Measurements from ENCODE around the gene PDLIM4.

The PDLIM4 gene, protein sequence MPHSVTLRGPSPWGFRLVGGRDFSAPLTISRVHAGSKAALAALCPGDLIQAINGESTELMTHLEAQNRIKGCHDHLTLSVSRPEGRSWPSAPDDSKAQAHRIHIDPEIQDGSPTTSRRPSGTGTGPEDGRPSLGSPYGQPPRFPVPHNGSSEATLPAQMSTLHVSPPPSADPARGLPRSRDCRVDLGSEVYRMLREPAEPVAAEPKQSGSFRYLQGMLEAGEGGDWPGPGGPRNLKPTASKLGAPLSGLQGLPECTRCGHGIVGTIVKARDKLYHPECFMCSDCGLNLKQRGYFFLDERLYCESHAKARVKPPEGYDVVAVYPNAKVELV

DNA sequence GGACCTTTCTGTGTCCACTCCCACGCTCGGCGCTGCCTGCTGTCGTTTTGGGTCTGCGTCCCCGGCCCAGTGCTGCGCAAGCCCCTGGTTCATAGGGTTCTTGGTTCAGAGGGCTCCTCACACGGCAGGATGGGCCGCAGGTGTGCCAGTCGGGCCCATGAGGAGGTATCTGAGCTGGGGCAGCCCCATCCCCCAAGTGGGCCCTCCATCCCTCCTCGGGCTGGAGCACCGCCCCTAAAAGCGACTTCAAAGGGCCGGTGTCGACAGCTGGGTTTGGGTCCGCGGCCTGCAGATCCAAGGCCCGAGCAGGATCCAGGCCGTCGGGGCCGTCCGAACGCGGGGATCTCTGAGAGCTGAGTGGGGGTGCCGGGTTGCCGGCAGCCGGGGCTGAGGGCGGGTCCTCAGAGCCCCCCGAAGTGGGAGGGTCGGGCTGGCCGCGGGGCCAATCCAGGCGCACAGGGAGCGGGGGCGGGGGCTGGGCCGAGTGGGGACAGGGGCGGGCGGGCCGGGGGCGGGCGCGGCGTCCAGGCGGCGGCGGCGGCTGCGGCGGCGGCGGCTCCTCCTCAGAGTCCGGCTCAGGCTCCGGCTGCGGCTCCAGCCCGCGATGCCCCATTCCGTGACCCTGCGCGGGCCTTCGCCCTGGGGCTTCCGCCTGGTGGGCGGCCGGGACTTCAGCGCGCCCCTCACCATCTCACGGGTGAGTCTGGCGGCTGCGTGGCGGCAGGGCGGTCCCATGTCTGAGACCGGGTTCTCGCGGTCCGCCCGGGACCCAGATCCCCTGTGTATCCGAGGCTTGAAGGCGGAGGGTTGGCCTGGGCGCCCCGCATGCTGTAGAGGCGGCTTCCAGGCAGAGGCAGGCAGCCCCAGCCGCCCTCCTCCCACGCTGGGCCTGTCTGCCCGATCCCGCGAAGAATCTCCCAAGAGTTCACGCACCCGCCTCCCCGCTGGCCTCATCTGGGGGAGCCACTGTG, at the start of gene PDLIM4:
Gene PDLIM4, plus strand, starts transcription at position 566 of the 971 bp plus-strand sequence. Its CDS starts 39 bp downstream, at position 605.
- DNase-seq: no peak

DNA sequence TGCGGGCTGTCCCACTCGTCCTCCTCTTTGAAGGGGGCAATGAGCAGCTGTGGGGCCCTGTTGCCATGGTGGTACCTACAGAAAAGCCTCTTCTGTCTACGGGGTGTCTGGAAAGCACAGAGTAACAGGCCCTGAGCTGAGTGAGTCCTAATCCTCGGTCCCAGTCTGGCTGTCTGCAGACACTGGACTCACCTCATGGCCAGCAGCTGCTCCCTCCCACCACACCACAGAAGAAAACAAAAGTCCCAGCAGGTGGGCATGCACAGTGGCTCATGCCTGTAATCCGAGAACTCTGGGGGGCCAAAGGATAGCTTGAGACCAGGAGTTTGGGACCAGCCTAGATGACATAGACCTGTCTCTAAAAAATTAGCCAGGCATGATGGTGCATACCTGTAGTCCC, 49.7 kb upstream of the PDLIM4 start:
- no peak for DNase-seq

DNA sequence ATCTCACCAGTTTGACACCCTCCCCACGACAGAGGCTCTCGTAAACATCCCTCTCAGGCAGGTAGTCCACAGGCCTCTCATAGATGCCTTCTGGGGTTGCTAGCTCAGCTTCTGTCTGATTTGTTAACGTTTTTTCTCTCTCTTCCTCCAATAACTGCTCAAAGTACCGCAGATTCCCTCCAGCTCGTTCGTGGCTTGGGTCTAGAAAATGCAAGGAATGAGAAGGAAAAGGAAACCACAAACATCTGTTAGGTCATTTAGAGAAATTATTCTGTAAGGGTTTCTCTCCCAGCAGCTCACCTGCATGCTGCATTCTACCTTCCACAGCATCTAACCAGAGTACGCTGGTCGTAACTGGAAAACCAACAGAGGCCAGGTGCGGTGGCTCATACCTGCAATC, 48.4 kb upstream of the PDLIM4 start:
- DNase-seq: no peak

DNA sequence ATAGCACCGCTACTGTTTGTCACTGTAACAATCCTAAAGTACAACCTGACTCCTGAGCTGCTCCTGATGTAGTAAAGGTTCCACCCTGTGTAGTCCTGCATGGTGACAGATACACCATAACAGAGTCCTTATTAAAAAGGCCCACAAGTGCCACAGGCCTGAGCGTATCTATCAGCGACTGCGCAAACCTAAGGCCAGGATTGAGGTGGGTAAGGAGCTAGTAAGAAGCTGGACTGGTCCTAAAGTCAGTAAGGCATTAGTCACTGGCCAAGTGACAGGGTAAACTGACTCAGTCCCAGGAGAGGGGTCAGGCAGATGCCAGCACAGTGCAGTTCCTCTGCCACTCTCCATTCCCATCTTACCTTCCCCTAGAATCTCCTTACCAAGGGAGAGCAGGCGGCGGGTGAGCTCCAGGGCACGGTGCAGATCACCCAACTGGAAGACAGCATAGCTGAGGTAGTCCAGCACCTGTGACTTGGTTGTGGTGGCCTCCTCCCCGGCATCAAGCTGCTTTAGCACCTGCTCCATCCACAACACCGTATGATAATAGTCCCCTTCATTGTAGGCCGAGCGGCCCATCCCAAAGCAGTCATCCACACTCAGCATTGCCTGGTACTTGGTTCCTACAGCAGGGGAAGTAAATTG, 47.5 kb upstream of the PDLIM4 start:
- DNase-seq: no peak

DNA sequence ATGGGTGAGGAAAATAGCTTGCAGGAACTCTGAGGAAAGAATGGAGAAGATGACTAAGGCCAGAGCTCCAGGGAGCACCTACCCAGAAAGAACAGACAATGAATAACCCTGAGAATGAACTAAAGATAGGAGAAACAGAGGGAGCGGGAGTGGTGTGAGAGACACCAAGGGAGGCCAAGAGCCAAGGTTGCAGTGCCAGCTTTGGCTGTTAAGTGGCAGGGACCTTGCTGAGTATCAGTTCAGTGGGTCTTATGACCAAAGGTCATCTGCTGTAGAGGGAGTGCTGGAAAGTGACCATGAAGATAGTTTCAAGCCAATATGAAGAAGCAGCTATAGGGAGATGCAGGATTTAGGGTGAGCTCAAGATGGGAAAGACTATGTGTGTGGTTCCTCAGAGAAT, 46.6 kb upstream of the PDLIM4 start:
- no peak for DNase-seq

DNA sequence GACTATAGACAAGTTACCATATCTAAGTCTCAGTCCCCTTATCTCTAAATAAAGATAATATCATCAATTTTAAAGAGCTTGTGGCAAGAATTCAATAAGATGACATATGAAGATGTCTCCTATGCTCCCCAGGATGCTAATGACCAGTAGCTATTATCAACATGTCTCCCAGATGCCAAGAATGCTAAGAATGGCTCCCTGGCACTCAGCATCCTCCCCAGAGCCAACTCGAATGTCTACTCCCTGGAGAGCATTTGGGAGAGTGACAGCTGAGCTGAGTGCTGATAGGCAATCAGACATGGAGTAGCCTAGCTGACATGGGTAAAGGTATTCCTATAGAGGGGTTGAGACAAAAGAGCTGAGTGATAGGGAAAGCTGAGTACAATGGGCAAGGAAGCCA, 45.7 kb upstream of the PDLIM4 start:
- no peak for DNase-seq

DNA sequence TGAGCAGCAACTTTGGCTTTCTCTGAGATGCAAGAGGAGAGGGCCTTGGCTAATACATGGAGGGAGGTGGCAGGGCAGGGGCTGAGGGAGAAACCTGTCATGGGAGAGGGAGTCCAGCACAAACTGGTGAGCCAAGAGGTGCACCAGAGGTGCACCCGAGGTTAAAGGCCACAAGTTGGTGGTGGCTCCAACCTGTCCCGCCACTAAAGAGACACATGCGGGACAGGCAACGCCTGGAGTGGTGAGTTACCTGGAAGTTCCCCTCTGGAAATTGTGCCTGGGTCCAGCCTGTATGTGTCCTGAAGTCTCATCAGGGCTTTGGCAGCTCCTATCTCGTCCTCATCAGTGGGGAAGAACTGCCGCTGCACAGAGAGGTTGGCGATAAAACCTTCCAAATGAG, 43.8 kb upstream of the PDLIM4 start:
- no peak for DNase-seq

DNA sequence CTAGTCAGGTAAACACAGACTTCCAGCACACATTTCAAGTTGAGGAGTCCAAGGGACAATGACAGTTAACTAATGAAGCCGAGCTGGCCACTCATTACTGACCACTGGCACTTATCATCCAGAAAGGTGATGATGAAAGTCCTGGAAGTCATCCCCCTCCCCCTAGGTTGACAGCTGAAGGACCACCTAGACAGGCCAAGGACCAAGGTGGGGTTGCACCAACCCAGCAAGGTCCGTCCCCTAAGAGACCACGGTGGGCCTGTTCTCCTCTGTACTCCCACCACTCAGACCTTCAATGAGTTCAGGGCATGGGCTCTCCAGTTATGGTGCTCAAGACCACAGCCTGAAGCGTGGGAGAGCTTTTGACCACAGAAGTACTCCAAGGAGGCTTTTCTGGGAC, 43.0 kb upstream of the PDLIM4 start:
- no peak for DNase-seq

DNA sequence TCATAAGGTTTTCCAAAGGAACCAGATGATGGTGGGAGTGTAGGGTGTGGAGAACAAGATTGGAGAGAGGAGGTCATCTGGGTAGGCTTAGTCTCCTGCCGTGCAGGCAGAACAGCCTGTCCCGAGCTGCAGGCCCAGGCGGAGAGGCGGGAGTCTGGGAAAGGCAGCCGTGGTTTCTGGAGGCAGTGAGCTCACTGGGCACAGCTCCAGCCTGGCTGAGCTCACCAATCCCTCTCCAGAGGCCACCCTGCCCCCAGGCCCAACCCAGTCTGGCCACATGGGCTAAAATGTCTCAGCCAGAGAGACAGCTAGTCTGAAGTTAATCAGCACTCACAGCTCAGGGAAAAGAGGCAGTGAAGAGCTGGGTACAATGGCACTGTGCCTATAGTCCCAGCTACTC, 42.2 kb upstream of the PDLIM4 start:
- DNase-seq: peak; percentile 86

DNA sequence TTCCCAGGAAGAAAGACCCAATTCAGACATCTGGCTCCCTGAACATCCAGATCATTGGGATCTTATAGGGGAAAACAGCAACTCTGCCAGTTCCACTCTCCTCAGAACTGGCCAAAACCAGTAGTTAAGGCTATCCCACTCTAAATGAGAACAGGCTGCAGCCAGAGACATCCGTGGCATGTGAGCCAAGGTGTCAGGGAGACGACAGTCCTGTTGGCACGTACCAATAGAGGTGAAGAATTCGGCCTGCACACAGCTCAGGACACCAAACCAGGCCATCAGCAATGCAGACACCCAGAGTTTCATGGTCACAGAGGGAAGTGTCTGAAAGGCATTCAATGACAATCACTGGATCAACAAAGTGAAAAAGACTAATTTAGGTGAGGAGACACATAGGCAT, 39.2 kb upstream of the PDLIM4 start:
- no peak for DNase-seq

DNA sequence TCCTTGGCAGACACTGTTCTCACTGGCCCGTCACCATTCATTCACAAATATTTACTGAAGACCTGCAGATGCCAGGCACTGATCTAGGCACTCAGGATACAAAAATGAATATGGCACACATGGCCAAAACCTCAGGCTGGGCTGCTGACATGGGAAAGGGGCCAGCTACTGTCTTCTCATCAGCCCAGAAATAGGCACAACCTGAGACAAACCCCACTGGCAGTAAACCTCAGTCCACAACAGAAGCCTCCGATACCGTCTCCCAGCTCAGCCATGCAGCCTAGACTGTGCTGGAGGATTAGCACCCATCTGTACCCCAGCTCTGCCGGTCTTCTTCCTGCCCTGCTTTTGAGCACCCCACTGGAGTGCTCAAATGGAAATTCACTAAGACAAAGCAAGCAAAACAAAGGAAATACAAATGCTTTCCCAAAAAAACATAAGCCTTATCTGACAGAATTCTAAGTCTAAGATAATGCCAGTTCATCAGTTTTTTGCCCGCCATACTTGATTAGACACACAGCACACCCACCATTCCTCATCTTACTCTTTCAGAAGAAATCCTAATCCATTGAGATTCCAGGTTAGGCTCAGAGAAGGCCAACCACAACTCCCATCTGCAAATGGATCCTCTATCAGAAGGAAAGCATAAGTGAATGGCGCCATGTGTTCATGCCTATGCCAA, 38.1 kb upstream of the PDLIM4 start:
- no peak for DNase-seq

DNA sequence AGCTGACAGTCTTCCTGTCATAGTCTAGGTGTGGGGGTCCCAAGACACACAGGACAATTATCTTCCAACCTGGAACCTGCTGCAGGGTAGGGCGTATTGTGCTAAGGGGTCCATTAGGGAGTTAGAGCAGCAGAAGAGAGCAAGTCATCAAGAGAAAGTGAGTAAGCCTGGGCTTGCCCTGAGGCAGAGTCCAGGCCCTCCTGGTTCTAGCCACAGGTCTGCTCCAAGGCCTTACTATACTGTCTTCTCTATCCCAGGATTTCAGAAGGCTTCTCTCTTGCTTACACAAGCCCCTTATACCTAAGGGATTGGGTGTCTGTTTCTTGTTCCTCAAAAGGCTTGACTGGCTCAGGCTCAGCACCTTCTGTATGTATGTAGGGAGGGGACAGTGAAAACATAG, 37.5 kb upstream of the PDLIM4 start:
- no peak for DNase-seq

DNA sequence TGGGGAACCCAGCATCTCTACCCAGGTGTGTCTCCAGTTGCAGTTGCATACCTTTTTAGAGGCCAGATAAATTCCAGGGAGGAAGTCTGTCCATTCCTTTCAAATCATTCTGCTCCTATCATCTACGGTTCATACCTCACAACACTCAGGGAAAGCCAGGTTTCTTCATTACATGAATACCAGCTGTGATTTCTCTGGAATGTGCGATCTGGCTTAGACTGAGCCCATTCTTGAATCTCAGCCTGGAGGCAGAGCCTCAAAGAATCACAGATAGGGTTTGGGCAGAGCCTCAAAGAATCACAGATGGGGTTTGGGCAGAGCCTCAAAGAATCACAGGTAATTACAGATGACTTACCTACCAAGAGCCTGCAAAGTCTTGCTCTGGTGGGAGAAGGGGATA, 37.0 kb upstream of the PDLIM4 start:
- no peak for DNase-seq

DNA sequence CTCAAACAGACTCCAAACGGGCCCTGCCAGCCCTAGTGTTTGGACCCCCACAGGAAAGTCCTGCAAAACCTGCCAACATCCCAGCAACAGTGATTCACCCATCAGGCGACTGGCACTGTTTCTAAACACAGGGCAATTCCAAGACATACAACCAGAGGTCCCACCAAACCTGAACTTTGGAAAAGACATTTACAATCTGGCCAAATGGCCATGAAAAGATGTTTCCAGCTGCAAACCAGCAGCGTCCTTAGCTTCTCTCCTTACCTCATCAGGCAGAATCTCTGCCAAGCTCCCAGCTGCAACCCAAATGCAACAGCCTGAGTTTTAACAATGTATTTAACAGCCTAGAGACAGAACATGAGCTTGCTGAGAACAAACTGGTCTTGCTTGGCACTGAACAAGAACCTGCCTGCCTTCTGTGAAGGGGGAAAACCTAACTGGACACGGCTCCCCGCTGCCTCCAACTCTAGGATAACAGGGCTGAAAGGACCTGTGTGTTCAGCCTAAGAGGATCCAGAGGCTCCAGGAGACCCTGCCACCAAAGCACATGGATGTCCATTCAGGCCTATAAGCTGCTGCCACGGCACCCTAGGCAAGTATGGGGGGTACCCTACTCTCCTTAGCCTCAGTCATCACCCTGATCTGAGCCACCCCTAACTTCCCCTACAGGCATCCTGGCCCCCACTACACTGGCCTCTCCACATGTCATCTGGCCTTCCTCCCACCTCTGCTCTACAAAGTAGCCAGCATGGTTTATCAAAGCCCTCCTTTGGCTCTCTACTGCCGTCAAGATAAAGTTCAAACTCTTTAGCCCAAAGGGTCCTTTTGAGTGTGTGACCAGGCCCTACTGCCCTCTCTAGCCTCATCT, 35.5 kb upstream of the PDLIM4 start:
- no peak for DNase-seq

DNA sequence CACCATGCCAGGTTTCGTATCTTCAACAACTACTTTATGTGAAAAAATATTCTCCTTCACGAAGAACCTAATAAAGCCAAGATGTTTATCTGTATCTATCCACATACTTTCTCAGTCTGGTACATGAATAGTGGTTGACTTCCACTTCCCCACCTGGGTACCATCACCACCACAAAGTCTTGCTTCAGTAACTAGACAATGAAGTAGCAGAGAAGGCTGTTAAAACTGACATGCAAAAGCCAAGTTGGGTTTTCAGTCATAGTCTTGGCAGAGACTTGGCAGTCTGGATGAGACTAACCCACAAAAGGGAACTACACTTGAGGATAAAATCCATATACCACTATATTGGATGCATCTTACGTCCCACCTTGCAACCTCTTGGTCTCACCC, 34.9 kb upstream of the PDLIM4 start:
- no peak for DNase-seq

DNA sequence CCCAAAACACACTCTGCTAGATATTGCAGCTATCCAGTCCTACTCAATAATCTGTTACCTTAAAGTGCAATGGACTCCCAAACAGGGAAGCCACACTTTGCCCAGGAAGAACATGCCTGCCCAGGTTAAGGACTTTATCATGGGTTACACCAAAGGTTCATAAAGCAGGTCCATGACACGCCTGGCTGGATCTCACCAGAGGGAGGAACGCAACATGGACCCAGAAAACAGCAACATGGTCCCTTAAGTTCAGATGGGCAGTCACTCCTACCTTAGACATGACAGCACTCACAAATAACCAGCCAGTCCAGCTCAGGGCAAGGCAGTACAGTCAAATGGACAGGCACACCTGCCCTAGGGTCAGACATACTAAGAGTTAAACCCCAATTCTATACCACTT, 33.6 kb upstream of the PDLIM4 start:
- DNase-seq: no peak

DNA sequence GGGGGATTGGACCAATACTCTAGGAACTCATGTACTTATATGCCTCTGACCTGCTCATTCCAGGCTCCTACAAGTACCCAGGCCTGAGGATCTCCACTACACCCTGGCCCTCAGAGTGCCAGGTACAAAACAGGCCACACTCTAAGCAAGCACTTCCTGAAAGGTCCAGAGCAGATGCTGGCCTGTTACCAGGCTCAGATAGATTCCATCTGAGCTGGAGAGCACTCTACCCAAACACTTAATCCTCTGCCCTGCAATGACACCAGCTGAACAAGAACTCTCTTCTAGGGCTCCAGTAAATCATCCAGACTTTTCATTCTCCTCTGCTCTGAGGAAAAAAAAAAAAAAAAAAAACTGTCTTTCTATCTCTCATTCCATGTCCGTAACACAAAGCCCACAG, 32.8 kb upstream of the PDLIM4 start:
- no peak for DNase-seq

DNA sequence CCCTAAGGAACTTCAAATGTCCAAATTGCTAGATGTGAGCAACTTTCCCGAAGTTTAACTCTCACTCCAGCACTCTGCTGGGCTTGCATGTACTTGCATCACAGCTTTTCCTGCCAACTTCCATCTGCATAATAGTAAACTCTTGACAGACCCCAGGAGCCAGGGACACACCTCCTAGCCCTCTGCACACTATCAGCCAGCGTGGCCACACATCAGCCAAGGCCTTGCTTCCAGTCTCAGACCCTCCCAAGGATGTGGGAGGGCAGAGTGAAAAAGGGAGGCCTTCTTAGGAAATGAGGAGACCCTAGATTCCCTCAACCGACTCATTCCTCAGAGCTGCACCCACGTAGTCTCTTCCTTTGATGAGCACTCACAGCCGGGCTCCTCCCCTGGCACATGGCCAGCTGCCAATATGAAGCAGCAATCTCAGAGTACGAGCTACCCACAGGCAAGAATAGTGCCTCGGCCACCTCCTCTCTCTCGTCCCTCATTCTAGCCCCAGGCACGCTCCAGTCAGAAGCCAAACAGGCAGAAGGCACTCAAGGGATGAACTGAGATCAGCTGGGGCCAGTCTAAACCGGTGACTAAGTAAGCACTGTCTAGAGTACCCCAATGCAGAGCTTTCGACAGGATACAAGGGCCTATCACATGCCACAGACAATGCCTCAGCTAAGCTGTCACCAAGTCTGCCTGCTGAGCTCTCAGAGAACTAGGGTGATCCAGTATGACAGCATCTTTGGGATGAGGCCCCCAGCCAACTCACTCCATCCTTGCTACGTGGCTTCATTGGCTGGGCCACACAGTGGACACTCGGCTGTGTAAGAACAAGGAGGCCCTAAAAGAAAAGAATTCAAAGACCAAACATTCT, 32.1 kb upstream of the PDLIM4 start:
- peak; percentile 27 for DNase-seq

DNA sequence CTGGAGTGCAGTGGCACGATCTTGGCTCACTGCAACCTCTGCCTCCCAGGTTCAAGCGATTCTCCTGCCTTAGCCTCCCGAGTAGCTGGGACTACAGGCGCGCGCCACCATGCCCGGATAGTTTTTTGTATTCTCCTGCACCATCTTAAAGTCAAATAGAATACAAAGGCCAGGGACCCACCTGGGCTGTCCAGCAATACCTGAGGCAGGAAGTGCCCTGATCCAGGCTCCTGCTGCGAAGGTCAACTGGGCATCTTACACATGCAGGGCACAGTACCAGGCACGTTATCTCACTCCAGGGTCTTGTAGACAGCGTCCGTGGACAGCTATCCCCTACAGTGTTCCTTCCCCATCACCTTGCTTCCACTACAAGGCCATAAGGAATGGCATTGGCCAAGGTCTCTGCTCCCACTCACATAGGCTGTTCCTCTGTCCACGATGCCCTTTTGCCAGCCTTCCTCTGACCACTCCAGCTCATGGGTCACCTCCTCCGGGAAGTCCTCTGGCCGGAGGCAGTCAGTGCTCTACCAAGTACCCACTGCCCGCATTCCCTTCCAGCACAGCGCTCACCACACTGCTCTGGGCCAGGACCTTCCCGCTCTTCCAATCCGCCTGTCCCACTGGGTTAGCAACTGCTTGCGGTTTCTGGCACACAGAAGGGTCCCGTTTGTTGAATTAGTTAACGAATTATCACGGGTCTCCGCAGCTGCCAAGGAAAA, 30.8 kb upstream of the PDLIM4 start:
- no peak for DNase-seq

DNA sequence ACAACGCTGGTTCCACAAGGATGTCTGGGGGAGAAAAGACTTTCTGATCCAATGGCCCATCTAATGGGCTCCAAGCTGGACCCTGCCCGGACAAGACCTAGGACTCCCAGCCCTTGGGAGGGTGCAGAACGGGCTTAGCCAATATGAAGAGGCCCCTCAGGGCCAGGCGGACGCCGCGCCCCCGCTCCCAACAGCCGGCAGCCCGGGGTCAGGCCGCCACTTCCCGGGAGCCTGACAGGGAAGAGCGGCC, 30.3 kb upstream of the PDLIM4 start:
- no peak for DNase-seq

Measured in DMS 273 treated with DMSO at 0.1 percent for 48 hours (cell line).